ENCODE data around the gene ALK.

ALK gene

GRCh38 chr2:29799628-29800027 is 121.8 kb downstream of the ALK start:
- DNase-seq (ENCODE audit: low spot score): no peak
- TF ChIP-seq CTCF (IDR thresholded peaks at IDR 0.05; ENCODE audit: extremely low read depth, missing control alignments): no peak

- DNase-seq (ENCODE audit: low spot score): no peak
- no peak for TF ChIP-seq CTCF (IDR thresholded peaks at IDR 0.05; ENCODE audit: extremely low read depth, missing control alignments)
Measured at GRCh38 chr2:29797916-29798315, 123.5 kb downstream of the ALK start.

GRCh38 chr2:29796446-29796845 is 124.9 kb downstream of the ALK start:
- no peak for TF ChIP-seq CTCF (IDR thresholded peaks at IDR 0.05; ENCODE audit: extremely low read depth, missing control alignments)
- DNase-seq (ENCODE audit: low spot score): no peak

GRCh38 chr2:29789911-29790485 is 131.4 kb downstream of the ALK start:
- TF ChIP-seq CTCF (IDR thresholded peaks at IDR 0.05; ENCODE audit: extremely low read depth, missing control alignments): no peak
- DNase-seq (ENCODE audit: low spot score): no peak

GRCh38 chr2:29787473-29788465 is 133.6 kb downstream of the ALK start:
- no peak for DNase-seq (ENCODE audit: low spot score)
- no peak for TF ChIP-seq CTCF (IDR thresholded peaks at IDR 0.05; ENCODE audit: extremely low read depth, missing control alignments)

GRCh38 chr2:29786361-29786760 is 135.0 kb downstream of the ALK start:
- no peak for TF ChIP-seq CTCF (IDR thresholded peaks at IDR 0.05; ENCODE audit: extremely low read depth, missing control alignments)
- DNase-seq (ENCODE audit: low spot score): no peak

GRCh38 chr2:29783666-29784065 is 137.7 kb downstream of the ALK start:
- no peak for TF ChIP-seq CTCF (IDR thresholded peaks at IDR 0.05; ENCODE audit: extremely low read depth, missing control alignments)
- no peak for DNase-seq (ENCODE audit: low spot score)

All from GM20000 (cell line).